Vagina (tissue), 2 donors: ENCODE data around the gene PTPRG.

Experiments used
- POLR2A ChIP-seq, 2 donors: fragments of 450-650 bp; IDR thresholded peaks; one replicate each; pipeline ENCODE4 v1.6.1; 2017; ENCODE audit warnings: antibody characterized with exemption in 2 of 2, mild to moderate bottlenecking in 2 of 2, moderate library complexity in 2 of 2
- TF ChIP-seq, protein P1 (sequence below), 3 experiments: fragments of 450-650 bp in 2 of 3; fragments of 200-600 bp in 1 of 3; sonication (generic) in 1 of 3; IDR thresholded peaks; one replicate each; pipeline ENCODE4 v1.5.1; 2017 to 2019; ENCODE audit warnings: antibody characterized with exemption in 3 of 3, mild to moderate bottlenecking in 2 of 3, moderate library complexity in 2 of 3

GRCh38 chr3:61526308-61526707 lies 35.1 kb upstream of the PTPRG start:
- TF ChIP-seq, protein P1, sequence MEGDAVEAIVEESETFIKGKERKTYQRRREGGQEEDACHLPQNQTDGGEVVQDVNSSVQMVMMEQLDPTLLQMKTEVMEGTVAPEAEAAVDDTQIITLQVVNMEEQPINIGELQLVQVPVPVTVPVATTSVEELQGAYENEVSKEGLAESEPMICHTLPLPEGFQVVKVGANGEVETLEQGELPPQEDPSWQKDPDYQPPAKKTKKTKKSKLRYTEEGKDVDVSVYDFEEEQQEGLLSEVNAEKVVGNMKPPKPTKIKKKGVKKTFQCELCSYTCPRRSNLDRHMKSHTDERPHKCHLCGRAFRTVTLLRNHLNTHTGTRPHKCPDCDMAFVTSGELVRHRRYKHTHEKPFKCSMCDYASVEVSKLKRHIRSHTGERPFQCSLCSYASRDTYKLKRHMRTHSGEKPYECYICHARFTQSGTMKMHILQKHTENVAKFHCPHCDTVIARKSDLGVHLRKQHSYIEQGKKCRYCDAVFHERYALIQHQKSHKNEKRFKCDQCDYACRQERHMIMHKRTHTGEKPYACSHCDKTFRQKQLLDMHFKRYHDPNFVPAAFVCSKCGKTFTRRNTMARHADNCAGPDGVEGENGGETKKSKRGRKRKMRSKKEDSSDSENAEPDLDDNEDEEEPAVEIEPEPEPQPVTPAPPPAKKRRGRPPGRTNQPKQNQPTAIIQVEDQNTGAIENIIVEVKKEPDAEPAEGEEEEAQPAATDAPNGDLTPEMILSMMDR (IDR thresholded peaks at IDR 0.05): no peak
- no peak for TF ChIP-seq POLR2A (IDR thresholded peaks at IDR 0.05)
